IPS-NIHi7 (cell line): Measurements from ENCODE around the gene FTH1.
"Not testable (repeated sequence)": the region's sequence is repeated elsewhere in the genome, so short reads cannot be mapped to it uniquely, and the experiment has no call there.

Experiments
- DNase-seq: peaks from one replicate; pipeline ENCODE4 v3.0.0; 2012; ENCODE audit warnings: mixed read lengths; ENCODE audit errors: extremely low spot score

The FTH1 gene

GRCh38 chr11:61963282-61964057 is 4.0 kb downstream of the FTH1 start:
- DNase-seq = no peak

DNA sequence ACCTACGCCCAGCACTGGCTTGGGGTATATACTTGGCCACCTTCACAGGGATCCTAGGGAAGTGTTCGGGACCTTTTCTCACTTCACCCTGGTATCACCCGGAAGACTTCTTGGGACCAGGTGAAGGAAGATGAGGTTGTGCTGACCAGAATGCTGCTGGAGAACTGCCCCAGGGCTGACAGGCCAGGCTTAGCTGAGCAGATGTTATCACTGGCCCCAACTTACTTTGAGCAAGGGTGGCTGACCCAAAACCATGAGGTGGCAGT is 4.5 kb downstream of the FTH1 start:
- no peak for DNase-seq

DNA sequence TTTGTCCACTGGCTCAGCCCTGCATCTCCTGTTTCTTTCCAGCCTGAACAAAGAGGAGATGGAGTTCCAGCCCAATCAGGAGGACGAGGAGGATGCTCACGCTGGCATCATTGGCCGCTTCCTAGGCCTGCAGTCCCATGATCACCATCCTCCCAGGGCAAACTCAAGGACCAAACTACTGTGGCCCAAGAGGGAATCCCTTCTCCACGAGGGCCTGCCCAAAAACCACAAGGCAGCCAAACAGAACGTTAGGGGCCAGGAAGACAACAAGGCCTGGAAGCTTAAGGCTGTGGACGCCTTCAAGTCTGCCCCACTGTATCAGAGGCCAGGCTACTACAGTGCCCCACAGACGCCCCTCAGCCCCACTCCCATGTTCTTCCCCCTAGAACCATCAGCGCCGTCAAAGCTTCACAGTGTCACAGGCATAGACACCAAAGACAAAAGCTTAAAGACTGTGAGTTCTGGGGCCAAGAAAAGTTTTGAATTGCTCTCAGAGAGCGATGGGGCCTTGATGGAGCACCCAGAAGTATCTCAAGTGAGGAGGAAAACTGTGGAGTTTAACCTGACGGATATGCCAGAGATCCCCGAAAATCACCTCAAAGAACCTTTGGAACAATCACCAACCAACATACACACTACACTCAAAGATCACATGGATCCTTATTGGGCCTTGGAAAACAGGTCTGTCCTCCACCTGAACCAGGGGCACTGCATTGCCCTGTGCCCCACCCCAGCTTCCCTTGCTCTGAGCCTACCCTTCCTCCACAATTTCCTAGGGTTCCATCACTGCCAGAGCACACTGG is 5.0 kb downstream of the FTH1 start:
- no peak for DNase-seq

DNA sequence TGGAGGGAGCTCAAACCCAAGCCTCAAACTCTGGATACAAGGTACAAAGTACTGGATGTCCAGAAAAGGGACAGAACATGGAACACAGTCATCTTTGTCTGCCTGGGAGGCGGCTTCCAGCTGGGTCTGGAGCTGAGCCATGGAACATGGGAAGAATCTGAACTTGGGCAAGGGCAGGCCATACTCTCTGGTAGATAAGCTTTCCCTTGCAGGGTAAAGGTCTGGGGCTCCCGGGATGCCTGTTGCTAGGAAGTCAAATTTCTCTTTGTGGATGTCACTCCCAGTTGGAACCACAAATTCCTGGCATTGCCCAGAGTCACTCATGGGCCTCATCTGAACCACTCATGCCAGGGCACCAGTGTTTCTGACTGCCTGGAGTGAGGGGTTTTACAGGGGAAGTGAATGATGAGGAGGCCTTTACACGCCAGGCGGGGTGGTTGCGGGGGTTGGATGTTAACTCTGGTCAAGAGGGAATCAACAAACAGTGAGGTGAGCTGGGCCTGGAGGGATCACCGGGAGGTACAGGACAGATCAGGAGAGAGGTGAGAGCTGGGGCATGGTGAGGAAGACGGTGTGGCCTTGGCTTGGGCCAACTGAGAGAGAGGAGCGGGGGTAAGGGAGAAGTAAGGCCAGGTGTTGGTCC is 5.7 kb downstream of the FTH1 start:
- DNase-seq = no peak

GRCh38 chr11:61960532-61960931 is 6.9 kb downstream of the FTH1 start:
- no peak for DNase-seq

DNA sequence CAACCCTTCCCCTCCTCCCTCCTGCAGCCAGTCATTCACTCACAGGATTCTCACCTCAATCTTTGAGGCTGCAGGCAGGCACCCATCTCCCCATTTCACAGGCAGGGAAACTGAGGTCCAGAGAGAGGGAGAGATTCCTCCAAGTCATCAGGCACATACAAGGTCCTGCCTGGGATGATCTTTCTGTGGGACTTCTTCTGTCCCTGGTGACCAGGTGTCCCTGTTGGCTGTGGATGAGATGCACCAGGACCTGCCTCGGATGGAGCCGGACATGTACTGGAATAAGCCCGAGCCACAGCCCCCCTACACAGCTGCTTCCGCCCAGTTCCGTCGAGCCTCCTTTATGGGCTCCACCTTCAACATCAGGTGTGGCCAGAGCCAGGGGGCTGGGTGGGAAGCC is 7.8 kb downstream of the FTH1 start:
- DNase-seq = peak; percentile 3

DNA sequence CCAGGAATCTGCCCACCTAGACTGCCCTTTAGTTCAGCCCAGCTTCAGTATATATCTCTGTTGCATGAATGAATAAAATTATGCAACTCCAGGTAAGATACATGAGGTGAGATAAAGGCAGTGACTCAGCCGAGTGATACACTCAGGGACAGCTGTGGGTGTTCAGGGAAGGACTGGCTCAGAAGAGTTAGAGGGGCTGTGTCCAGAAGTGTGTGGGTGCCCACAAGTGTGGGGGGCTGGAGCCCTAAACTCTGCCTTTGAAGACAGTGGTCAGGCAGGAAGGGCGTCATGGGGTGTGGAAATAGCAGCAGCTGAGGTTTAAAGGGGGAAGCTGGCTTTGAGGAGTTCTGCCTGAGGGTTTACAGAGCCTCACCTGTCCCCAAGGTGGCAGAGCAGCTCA is 8.3 kb downstream of the FTH1 start:
- peak; percentile 4 for DNase-seq

GRCh38 chr11:61958590-61958989 is 8.8 kb downstream of the FTH1 start:
- DNase-seq = no peak

DNA sequence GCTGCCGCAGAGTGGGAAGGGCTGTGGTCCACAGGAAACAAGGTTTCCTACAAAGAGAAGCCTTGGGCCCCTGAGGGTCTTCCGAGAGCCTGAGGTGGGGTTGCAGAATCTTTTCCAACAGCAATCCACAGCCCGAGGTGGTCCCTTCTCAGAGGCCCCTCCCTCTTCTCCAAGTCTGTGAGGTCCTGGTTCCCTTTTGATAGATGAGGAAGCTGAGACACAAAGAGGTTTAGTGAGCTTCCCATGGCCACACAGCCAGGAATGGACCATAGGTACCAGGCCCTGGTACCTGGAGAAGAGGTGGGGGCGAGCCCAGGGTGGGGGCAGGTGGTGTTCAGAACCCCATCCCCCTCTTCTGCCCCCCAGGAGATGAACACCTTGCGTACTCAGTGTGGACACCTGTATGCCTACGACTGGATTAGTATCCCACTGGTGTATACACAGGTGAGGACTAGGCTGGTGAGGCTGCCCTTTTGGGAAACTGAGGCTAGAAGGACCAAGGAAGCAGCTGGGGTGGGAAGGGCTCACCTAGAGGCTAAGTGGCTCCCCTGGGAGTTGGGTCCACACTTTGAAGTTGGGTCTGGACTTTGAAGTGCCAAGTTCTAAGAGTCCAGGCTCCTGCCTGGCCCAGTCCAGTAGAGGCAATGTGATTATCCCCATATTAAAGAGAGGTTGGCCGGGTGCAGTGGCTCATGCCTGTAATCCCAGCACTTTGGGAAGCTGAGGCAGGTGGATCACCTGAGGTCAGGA is 10.2 kb downstream of the FTH1 start:
- DNase-seq = no peak

DNA sequence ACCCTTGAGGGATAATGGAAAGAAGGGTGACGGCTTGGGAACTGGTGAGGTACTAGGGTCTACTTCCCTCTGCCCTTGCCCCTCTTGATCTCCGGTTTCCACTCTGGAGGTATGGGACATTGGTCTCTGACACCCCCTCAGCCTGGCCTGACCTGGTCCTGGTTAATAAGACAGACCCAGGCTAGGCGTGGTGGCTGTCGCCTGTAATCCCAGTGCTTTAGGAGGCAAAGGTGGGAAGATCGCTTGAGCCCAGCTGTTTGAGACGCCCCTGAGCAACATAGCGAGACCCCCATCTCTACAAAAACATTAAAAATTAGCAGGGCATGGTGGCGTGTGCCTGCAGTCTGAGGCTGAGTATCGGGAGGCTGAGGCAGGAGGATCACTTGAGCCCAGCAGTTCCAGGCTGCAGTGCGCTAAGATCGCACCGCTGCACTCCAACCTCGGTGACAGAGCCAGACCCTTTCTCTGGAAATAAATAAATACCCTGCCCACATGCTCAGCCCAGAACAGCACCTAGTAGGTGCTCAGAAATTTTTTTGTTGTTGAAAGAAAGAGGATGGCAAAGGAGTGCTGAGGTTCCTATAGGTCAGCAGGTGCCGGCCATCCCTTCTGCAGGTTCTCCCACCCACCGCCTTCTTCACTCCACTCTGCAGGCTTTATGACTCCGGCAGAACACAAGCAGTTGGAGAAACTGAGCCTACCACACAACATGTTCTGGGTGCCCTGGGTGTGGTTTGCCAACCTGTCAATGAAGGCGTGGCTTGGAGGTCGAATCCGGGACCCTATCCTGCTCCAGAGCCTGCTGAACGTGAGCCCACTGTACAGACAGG is 11.0 kb downstream of the FTH1 start:
- no peak for DNase-seq

GRCh38 chr11:61955422-61956135 is 11.9 kb downstream of the FTH1 start:
- DNase-seq = peak; percentile 86

DNA sequence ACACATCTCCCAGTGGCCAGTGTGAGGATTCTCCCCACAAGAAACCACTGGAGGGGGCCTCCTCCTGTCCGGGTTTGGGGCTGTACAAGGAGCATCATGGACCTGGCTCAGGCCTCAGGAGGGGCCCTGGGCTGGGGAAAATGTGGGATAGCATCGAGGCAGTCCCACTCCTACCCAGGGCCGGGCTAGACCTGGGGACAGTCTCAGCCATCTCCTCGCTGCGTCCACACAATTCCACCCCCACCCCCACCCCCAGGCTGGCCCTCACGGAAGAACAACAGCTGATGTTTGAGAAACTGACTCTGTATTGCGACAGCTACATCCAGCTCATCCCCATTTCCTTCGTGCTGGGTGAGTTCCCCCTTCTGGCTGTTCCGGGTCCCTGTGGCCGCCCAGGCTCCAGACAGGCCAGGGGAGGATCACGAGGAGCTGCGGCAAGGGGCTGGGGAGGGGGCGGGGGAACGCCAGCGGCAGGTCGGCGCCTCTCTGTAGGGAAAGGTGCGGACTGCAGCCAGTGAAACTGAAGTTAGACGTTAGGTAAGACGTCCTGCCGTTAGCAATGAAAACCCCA is 12.5 kb downstream of the FTH1 start:
- DNase-seq = peak; percentile 81

DNA sequence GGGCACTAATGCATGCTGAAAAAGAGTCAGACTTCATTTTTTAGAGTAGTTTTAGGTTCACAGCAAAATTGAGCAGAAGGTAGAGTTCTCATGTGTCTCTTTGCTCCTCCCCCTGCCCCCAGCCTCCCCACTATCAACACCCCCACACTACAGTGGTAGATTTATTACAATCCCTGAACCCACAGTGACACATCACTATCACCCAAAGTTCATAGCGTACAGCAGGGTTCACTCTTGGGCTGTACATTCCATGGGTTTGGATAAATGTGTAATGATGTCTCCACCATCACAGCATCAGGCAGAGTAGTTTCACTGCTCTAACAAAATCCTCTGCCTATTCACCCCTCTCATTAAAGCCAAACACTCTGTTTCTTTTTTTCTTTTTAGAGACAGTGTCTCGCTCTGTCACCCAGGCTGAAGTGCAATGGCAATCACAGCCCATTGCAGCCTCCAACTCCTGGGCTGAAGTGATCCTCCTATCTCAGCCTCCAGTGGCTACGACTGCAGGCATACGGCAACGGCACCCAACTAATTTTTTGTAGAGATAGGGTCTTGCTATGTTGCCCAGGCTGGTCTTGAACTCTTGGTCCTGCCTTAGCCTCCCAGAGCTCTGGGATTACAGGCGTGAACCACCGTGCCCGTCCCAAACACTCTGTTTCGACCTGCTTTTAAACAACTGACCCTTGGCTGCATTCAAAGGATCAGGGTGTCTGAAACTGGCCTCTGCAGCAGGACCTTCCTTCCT is 13.2 kb downstream of the FTH1 start:
- no peak for DNase-seq

- not testable (repeated sequence) for DNase-seq
Observed at GRCh38 chr11:61953632-61954031, 13.8 kb downstream of the FTH1 start.

DNA sequence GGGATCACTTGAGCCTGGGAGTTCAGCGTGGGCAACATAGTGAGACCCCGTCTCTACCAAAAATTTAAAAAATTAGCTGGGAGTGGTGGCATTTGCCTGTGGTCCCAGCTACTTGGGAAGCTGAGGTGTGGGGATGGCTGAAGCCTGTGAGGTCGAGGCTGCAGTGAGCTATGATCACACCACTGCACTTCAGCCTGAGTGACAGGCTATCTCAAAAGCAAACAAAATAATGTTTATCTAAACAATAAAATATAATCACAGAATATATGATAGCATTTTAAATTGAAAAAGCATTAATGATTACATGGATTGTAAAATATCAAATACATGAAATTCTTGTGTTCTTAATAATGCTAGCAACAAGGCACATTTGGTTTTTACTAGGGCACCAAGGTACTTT is 14.6 kb downstream of the FTH1 start:
- DNase-seq = no peak

DNA sequence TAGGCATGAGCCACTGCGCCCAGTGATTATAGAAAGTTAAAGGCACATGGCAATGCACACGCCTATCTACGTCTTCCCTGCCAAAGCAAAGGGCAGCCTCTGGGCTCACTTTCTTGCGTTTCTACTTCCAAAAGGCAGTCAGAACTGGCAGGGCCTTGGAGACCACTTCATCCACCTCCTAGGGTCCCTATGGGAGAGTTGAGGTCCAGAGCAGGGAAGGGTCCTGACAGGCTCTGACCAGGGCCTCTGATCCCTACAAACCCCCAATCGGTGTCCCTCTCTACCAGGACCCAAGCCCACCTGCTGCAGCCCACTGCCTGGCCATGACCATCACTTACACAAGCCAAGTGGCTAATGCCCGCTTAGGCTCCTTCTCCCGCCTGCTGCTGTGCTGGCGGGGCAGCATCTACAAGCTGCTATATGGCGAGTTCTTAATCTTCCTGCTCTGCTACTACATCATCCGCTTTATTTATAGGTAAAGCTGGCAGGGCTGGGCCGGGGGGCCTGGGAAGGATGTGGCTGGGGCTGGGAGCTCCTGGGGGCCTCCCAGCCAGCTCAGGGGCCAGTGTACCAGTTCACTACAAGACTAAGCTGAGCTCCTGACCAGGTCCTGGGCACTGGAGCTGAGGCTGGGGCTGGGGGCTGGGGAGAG is 15.8 kb downstream of the FTH1 start:
- no peak for DNase-seq

DNA sequence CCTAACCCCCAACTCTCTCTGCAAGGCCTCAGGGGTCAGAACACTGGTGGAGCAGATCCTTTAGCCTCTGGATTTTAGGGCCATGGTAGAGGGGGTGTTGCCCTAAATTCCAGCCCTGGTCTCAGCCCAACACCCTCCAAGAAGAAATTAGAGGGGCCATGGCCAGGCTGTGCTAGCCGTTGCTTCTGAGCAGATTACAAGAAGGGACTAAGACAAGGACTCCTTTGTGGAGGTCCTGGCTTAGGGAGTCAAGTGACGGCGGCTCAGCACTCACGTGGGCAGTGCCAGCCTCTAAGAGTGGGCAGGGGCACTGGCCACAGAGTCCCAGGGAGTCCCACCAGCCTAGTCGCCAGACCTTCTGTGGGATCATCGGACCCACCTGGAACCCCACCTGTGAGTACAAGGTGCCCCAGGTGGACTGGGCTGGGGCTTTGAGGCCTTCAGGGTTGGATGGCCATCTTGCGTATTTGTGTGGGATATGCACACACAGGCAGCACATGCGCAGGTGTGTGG is 17.3 kb downstream of the FTH1 start, which contains the start of gene BEST1:
Gene BEST1 (plus strand): TSS at position 317 of the 513 bp plus-strand sequence. CDS start 1,456 bp downstream, outside the sequence.
- no peak for DNase-seq

DNA sequence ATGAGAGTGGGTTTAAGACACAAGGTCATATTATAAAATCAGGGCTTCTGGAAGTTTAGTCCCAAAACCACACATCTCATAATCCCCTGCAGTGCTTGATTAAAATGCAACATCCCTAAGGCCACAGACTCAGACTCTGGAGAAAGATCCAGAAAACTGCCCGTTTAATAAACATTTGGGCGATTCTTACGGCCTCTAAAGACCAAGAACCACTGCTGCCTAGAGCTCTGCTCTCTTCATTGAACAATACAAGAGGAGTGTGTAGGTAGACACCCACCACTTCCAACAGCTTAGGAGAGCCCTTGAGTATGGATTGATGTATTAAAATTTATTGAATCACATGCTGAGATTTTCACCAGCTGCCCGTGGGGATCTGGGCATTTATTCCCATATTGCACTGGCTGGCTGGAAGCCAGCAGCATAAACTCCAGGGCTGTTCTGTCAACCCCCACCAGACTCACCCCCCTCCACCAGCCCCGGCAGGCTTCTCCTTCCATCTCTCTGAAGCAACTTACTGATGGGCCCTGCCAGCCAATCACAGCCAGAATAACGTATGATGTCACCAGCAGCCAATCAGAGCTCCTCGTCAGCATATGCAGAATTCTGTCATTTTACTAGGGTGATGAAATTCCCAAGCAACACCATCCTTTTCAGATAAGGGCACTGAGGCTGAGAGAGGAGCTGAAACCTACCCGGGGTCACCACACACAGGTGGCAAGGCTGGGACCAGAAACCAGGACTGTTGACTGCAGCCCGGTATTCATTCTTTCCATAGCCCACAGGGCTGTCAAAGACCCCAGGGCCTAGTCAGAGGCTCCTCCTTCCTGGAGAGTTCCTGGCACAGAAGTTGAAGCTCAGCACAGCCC is 18.0 kb downstream of the FTH1 start:
- DNase-seq = peak; percentile 82
